Panc1 (cell line): ENCODE measurements around the gene EMILIN3. TPM values are rescaled to one million over a fixed set of nuclear protein-coding genes. Genes with fewer than 3 reads are reported as not detected.

Experiments
- ATAC-seq: fragments of 200-7000 bp; cut with Tn5 transposase; 2 replicates; pipeline ENCODE4 v1.9.1; 2020; ENCODE audit warnings: mild to moderate bottlenecking, moderate library complexity
- BruUV-seq: library from RNA; stranded (reverse); fragments of 400-500 nt; replicated peaks from 2 replicates; lab custom pipeline; 2021; lab: Mats Ljungman, UMichigan
- CTCF ChIA-PET: fragments of 300-600 bp; sonication (Branson Sonifier 250); formaldehyde crosslinking; loops from one replicate; lab custom pipeline; 2022; ENCODE audit warnings: antibody characterized with exemption; lab: Charles Lee
- POLR2A ChIA-PET: fragments of 300-600 bp; sonication (Branson Sonifier 250); formaldehyde crosslinking; loops from one replicate; lab custom pipeline; 2022; ENCODE audit warnings: antibody characterized with exemption; lab: Charles Lee
- DNase-seq: peaks from one replicate; pipeline ENCODE4 v3.0.0-alpha.2; 2010; ENCODE audit warnings: low read depth, low spot score
- H3K27ac ChIP-seq: 2 replicates; pipeline ENCODE4 v1.5.1; 2011; ENCODE audit warnings: mild to moderate bottlenecking, low read length, inconsistent platforms
- H3K27me3 ChIP-seq: fragments of 200-500 bp; sonication (Bioruptor generic); 2 replicates; pipeline ENCODE4 v1.6.0; 2014; ENCODE audit warnings: low read length, inconsistent platforms; ENCODE audit not compliant: control insufficient read depth, insufficient read depth
- H3K36me3 ChIP-seq: fragments of 200-500 bp; sonication (Bioruptor generic); 2 replicates; pipeline ENCODE4 v1.5.1; 2014; ENCODE audit warnings: inconsistent platforms, mild to moderate bottlenecking, low read length, moderate library complexity; ENCODE audit not compliant: control insufficient read depth, insufficient read depth
- H3K4me1 ChIP-seq: 2 replicates; pipeline ENCODE4 v1.5.1; 2011; ENCODE audit warnings: inconsistent platforms, mild to moderate bottlenecking, low read length, moderate library complexity; ENCODE audit not compliant: control insufficient read depth, insufficient read depth
- H3K4me3 ChIP-seq, 2 experiments: 2 replicates each; pipeline ENCODE4 v1.5.1; 2011 to 2012; ENCODE audit warnings: low read depth in 2 of 2, low read length in 2 of 2, mild to moderate bottlenecking in 2 of 2, inconsistent platforms in 1 of 2, moderate library complexity in 1 of 2
- H3K9me3 ChIP-seq: fragments of 200-500 bp; sonication (Bioruptor generic); 2 replicates; pipeline ENCODE4 v1.5.1; 2014; ENCODE audit warnings: low read depth, mild to moderate bottlenecking, inconsistent platforms, low read length, moderate library complexity; ENCODE audit not compliant: control insufficient read depth, insufficient read depth
- CTCF ChIP-seq: fragments of 450-650 bp; IDR thresholded peaks from 2 replicates; pipeline ENCODE4 v1.5.1; 2017; ENCODE audit warnings: mild to moderate bottlenecking
- POLR2AphosphoS5 ChIP-seq: IDR thresholded peaks from 2 replicates; pipeline ENCODE4 v1.6.1; 2012; ENCODE audit warnings: mild to moderate bottlenecking, low read depth, low read length, moderate library complexity
- REST ChIP-seq, 2 experiments: IDR thresholded peaks; 2 replicates each; pipeline ENCODE4 v1.6.1; 2011 to 2012; ENCODE audit warnings: low read depth in 2 of 2, control low read depth in 1 of 2, low read length in 1 of 2, mild to moderate bottlenecking in 1 of 2, moderate library complexity in 1 of 2; ENCODE audit not compliant: insufficient read depth in 1 of 2
- SIN3A ChIP-seq: IDR thresholded peaks from 2 replicates; pipeline ENCODE4 v1.6.1; 2012; ENCODE audit warnings: low read depth, mild to moderate bottlenecking, low read length, moderate library complexity, borderline replicate concordance; ENCODE audit not compliant: insufficient read depth
- TCF7L2 ChIP-seq: IDR thresholded peaks from 2 replicates; pipeline ENCODE4 v1.6.1; 2011; ENCODE audit warnings: mild to moderate bottlenecking, low read depth, low read length, inconsistent platforms
- in situ Hi-C: cut with HindIII; loops from 2 replicates; pipeline ENCODE4 v1.10.0; 2016; ENCODE audit warnings: low sequenced_read_pairs, low pct_unique_long_range_greater_than_20kb
- intact Hi-C: fragments of 100-400 bp; cut with micrococcal nuclease; formaldehyde crosslinking; loops from one replicate; pipeline ENCODE4 v1.10.0; 2022; ENCODE audit not compliant: unreplicated experiment
- total RNA-seq: library from RNA; stranded (reverse); gene quantifications from one replicate; pipeline ENCODE4 v1.2.1, GENCODE V29; 2021; ENCODE audit not compliant: unreplicated experiment

The EMILIN3 gene
- total RNA-seq, 1 experiment from 2014 or later = 0.54 TPM

GRCh38 chr20:41359541-41360011 lies 7.0 kb downstream of the EMILIN3 start:
- CTCF ChIA-PET = interaction anchor here (0.7 kb wide), 1 partner anchor 19 kb away, joined by 3 read pairs; the partner anchor contains the start of gene LPIN3
- no peak for DNase-seq
- in situ Hi-C loops (no loop called here), intact Hi-C loops (no loop called here)
- no peak for ATAC-seq
- Histone ChIP-seq H3K27me3 (no peaks in the 10 kb centered on the region), H3K4me1 (no peaks in the 10 kb centered on the region), H3K27ac (no peak overlapping the region), H3K9me3 (no peaks in the 10 kb centered on the region), H3K4me3 (no peak overlapping the region), H3K36me3 (no peaks in the 10 kb centered on the region)
- TF ChIP-seq SIN3A (no peak), CTCF (no peak)
- POLR2A ChIA-PET = no interaction called here
- BruUV-seq = TSS peak; percentile 71

- DNase-seq (no peak), ATAC-seq (no peak)
- TF ChIP-seq REST (IDR thresholded peaks at IDR 0.05; ENCODE audit: insufficient read depth in 1 of 2, low read depth in 2 of 2, low read length in 1 of 2) = no peak
- TF ChIP-seq POLR2AphosphoS5 = no peak
- no peak for TF ChIP-seq SIN3A
- TF ChIP-seq TCF7L2 = no peak
- no peak for TF ChIP-seq CTCF
- Histone ChIP-seq H3K27me3 (no peaks in the 10 kb centered on the region), H3K4me3 (no peak overlapping the region), H3K4me1 (no peaks in the 10 kb centered on the region), H3K9me3 (no peaks in the 10 kb centered on the region), H3K36me3 (no peaks in the 10 kb centered on the region), H3K27ac (no peak overlapping the region)
- intact Hi-C loops = no loop called here
- ChIA-PET POLR2A (no interaction called here), CTCF (interaction anchor here (0.7 kb wide), 1 partner anchor 18 kb away, joined by 3 read pairs; the partner anchor contains the start of gene LPIN3)
- BruUV-seq = no TSS peak
- in situ Hi-C loops = no loop called here
These were observed 7.9 kb downstream of the EMILIN3 start for GRCh38 chr20:41358717-41359116.
